K562 (cell line): ENCODE results near the gene TERB2. TPM values are rescaled to one million over a fixed set of nuclear protein-coding genes. Genes with fewer than 3 reads are reported as not detected.
A peak's percentile ranks its signal among the peaks of the same experiment; 100 is the strongest.

ENCODE experiments used
- ATAC-seq: fragments of 200-7000 bp; cut with Tn5 transposase; 3 replicates; pipeline ENCODE4 v1.9.1; 2020; ENCODE audit warnings: moderate library complexity
- BruUV-seq: library from RNA; stranded (reverse); fragments of 400-500 nt; replicated peaks from 2 replicates; lab custom pipeline; 2021; lab: Mats Ljungman, UMichigan
- CTCF ChIA-PET: fragments of 300-600 bp; formaldehyde crosslinking; extraction: SDS; loops from one replicate; lab custom pipeline; 2021; ENCODE audit warnings: low intra/inter-chr PET ratio; lab: Yijun Ruan, JAX
- POLR2A ChIA-PET: fragments of 300-600, 350-650 bp; sonication (Branson Sonifier 250); formaldehyde crosslinking; extraction: SDS; loops from one replicate; lab custom pipeline; 2021; ENCODE audit warnings: antibody characterized with exemption, inconsistent platforms; lab: Yijun Ruan, JAX
- DNase-seq, 4 experiments: peaks; one replicate each; pipeline versions ENCODE4 v3.0.0 to v3.0.0-alpha.2; 2011 to 2018; ENCODE audit warnings: low spot score in 3 of 4, mixed read lengths in 3 of 4; ENCODE audit errors: extremely low read depth in 1 of 4
- FAIRE-seq: peaks from 2 replicates; lab custom pipeline; 2011; peaks lifted over from hg19 to GRCh38; lab: Jason Lieb, UNC
- H2AFZ ChIP-seq: 2 replicates; pipeline ENCODE4 v1.6.0; 2011; ENCODE audit warnings: low read depth, low read length, control low read depth, inconsistent platforms
- H3K27ac ChIP-seq: fragments of 200-600 bp; 3 replicates; pipeline ENCODE4 v1.8.0; 2011; ENCODE audit warnings: low read depth, mild to moderate bottlenecking, control low read depth, inconsistent platforms, low read length, moderate library complexity, mixed read lengths; ENCODE audit errors: extremely low read depth
- H3K27me3 ChIP-seq, 2 experiments: fragments of 300-600 bp in 1 of 2; 2 replicates in 1 of 2; 3 replicates in 1 of 2; pipeline versions ENCODE4 v1.6.0 to v1.8.0; 2011; ENCODE audit warnings: inconsistent platforms in 2 of 2, low read length in 2 of 2, mild to moderate bottlenecking in 1 of 2, mixed read lengths in 1 of 2, moderate library complexity in 1 of 2; ENCODE audit not compliant: control insufficient read depth in 2 of 2, insufficient read depth in 2 of 2
- H3K36me3 ChIP-seq: fragments of 300-600 bp; 3 replicates; pipeline ENCODE4 v1.8.0; 2011; ENCODE audit warnings: mild to moderate bottlenecking, low read length, inconsistent platforms; ENCODE audit not compliant: control insufficient read depth, insufficient read depth
- H3K4me1 ChIP-seq, 2 experiments: fragments of 200-600 bp in 1 of 2; replicated peaks in 1 of 2; 2 replicates in 1 of 2; 3 replicates in 1 of 2; pipeline versions ENCODE4 v1.5.1 to v1.8.0; 2011; ENCODE audit warnings: inconsistent platforms in 2 of 2, low read length in 2 of 2, mild to moderate bottlenecking in 1 of 2, mixed read lengths in 1 of 2, moderate library complexity in 1 of 2; ENCODE audit not compliant: control insufficient read depth in 2 of 2, insufficient read depth in 2 of 2
- H3K4me2 ChIP-seq: 2 replicates; pipeline ENCODE4 v1.6.1; 2011; ENCODE audit warnings: low read length, control low read depth, inconsistent platforms, mixed read lengths; ENCODE audit not compliant: insufficient read depth
- H3K4me3 ChIP-seq: fragments of 200-600 bp; sonication (generic), shearing (Covaris generic); 2 replicates; pipeline ENCODE4 v1.5.1; 2016; ENCODE audit warnings: control low read depth, inconsistent platforms
- H3K79me2 ChIP-seq: fragments of 200-600 bp; 3 replicates; pipeline ENCODE4 v1.8.0; 2011; ENCODE audit warnings: low read length, inconsistent platforms; ENCODE audit not compliant: control insufficient read depth, insufficient read depth
- H3K9ac ChIP-seq, 2 experiments: 2 replicates each; pipeline versions ENCODE4 v1.6.0 to v1.6.1; 2011; ENCODE audit warnings: low read depth in 2 of 2, low read length in 2 of 2, control low read depth in 1 of 2, inconsistent platforms in 1 of 2, mild to moderate bottlenecking in 1 of 2, mixed read lengths in 1 of 2; ENCODE audit not compliant: insufficient read depth in 1 of 2
- H3K9me1 ChIP-seq: one replicate; pipeline ENCODE4 v1.6.0; 2011; ENCODE audit warnings: inconsistent platforms, mild to moderate bottlenecking, low read length, moderate library complexity; ENCODE audit not compliant: control insufficient read depth, insufficient read depth
- H3K9me3 ChIP-seq: replicated peaks from 2 replicates; pipeline ENCODE4 v1.5.1; 2011; ENCODE audit warnings: low read depth, low read length, inconsistent platforms; ENCODE audit not compliant: control insufficient read depth, insufficient read depth
- H4K20me1 ChIP-seq: replicated peaks from 2 replicates; pipeline ENCODE4 v1.6.1; 2011; ENCODE audit warnings: low read length, inconsistent platforms, mixed read lengths; ENCODE audit not compliant: control insufficient read depth, insufficient read depth
- ELF2 ChIP-seq: fragments of 250-450 bp; sonication (Bioruptor Pico); IDR thresholded peaks from 2 replicates; pipeline ENCODE4 v1.5.0; 2021; ENCODE audit warnings: mild to moderate bottlenecking
- HDGF ChIP-seq: fragments of 450-650 bp; IDR thresholded peaks from 2 replicates; pipeline ENCODE4 v1.6.1; 2016
- HMG20A ChIP-seq: fragments of 450-650 bp; formaldehyde crosslinking; conservative IDR thresholded peaks from 2 replicates; pipeline ENCODE4 v1.4.0; 2020; ENCODE audit warnings: mild to moderate bottlenecking, mixed read lengths
- NKRF ChIP-seq: fragments of 450-650 bp; IDR thresholded peaks from 2 replicates; pipeline ENCODE4 v1.6.1; 2016; ENCODE audit warnings: borderline replicate concordance
- PCBP2 ChIP-seq: fragments of 200-400 bp; formaldehyde crosslinking; IDR thresholded peaks from 2 replicates; pipeline ENCODE4 v1.6.1; 2018; ENCODE audit warnings: low read length, low read depth, mild to moderate bottlenecking, moderate library complexity; ENCODE audit not compliant: poor library complexity, severe bottlenecking
- POLR2AphosphoS5 ChIP-seq: IDR thresholded peaks from 2 replicates; pipeline ENCODE4 v1.6.1; 2011; ENCODE audit warnings: mild to moderate bottlenecking, low read depth, low read length, moderate library complexity; ENCODE audit not compliant: control insufficient read depth, insufficient read depth
- PTBP1 ChIP-seq: fragments of 200-400 bp; formaldehyde crosslinking; IDR thresholded peaks from 2 replicates; pipeline ENCODE4 v1.6.1; 2017; ENCODE audit warnings: low read depth, low read length
- SPI1 ChIP-seq: IDR thresholded peaks from 2 replicates; pipeline ENCODE4 v1.6.1; 2011; ENCODE audit warnings: low read depth, low read length, control low read depth, borderline replicate concordance
- ZNF316 ChIP-seq: fragments of 450-650 bp; IDR thresholded peaks from 2 replicates; pipeline ENCODE4 v1.6.1; 2016
- WGBS: fragments of 100-300 bp; shearing (Covaris generic); methylation state at CpG from one replicate; pipeline ENCODE4 v1.1.6; 2016; ENCODE audit warnings: low coverage, mixed read lengths; ENCODE audit not compliant: insufficient coverage; ENCODE audit errors: missing lambda C conversion rate; 5-methylcytosine and 5-hydroxymethylcytosine counted together
- in situ Hi-C: fragments of 300-500 bp; cut with MboI; formaldehyde crosslinking; loops from 4 replicates; pipeline ENCODE4 v1.15.0; 2018; ENCODE audit warnings: inconsistent platforms, mixed read lengths
- intact Hi-C: fragments of 100-400 bp; cut with micrococcal nuclease; formaldehyde crosslinking; loops from 2 replicates; pipeline ENCODE4 v1.14.2; 2022
- polyA plus RNA-seq, 8 experiments: library from polyadenylated mRNA; depleted of rRNA in 4 of 8; stranded (reverse) in 5 of 8; unstranded in 3 of 8; fragments of >200 nt; fragmentation: Nextera tagmentation in 2 of 8; fragmentation: Illumina TruSeq in 1 of 8; extraction: Ambion mirVana in 2 of 8; extraction: Trizol in 1 of 8; gene quantifications; 2 replicates each; pipeline versions ENCODE4 v1.2.1 to v1.2.3, GENCODE V29; 2011 to 2014; ENCODE audit warnings: inconsistent platforms in 1 of 8, missing spikeins in 1 of 8
- total RNA-seq, 7 experiments: library from RNA; depleted of rRNA in 6 of 7; stranded (reverse); fragments of >200 nt in 6 of 7; fragmentation: Illumina TruSeq in 2 of 7; extraction: Trizol in 2 of 7; gene quantifications; 2 replicates each; pipeline versions ENCODE4 v1.2.1 to v1.2.3, GENCODE V29; 2011 to 2021; ENCODE audit warnings: low replicate concordance in 1 of 7
- TF ChIP-seq, protein P1 (sequence below): fragments of 450-650 bp; formaldehyde crosslinking; conservative IDR thresholded peaks from 2 replicates; pipeline ENCODE4 v1.4.0; 2022; ENCODE audit warnings: mild to moderate bottlenecking, missing genetic modification characterization

Gene TERB2
- total and polyA plus RNA-seq, 9 of the 15 experiments (the other 6 are each of a cell fraction or from before 2014, with no cell fraction given), result not detected

DNA sequence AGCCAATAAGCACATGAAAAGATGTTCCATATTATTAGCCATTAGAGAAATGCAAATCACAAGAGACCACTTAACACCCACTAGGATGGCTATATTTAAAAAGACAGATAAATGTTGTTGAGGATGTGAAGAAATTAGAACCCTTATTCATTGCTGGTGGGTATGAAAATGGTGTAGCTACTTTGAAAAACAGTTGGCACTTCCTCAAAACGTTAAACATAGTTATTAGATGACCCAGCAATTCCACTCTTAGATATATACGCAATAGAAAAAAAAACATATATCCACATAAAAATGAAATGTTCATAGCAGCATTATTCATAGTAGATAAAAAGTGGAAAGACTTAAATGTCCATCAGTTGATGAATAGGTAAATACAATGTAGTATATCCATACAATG, 47.1 kb upstream of the TERB2 start:
- Histone ChIP-seq H3K9ac (no peak overlapping the region), H3K36me3 (no peaks in the 10 kb centered on the region), H3K79me2 (no peaks in the 10 kb centered on the region), H3K27me3 (no peaks in the 10 kb centered on the region), H2AFZ (no peak overlapping the region), H3K9me3 (no peaks in the 10 kb centered on the region; the same call in 1 of the 2 replicates), H3K4me3 (no peak overlapping the region), H3K4me1 (no peaks in the 10 kb centered on the region), H3K9me1 (no peaks in the 10 kb centered on the region), H3K27ac (no peak overlapping the region), H3K4me2 (no peak overlapping the region), H4K20me1 (no peaks in the 10 kb centered on the region)
- no TSS peak for BruUV-seq
- 20% methylated on average over 2 of the region's 2 CpGs for WGBS
- no peak for ATAC-seq
- DNase-seq, result no peak
- ChIA-PET CTCF (no interaction called here), POLR2A (no interaction called here)
- no peak for FAIRE-seq
- in situ Hi-C loops (no loop called here), intact Hi-C loops (no loop called here)
- TF ChIP-seq SPI1 (0 out of 2 replicates have a peak, but pooled peaks have one; percentile 10), ELF2 (no peak), HDGF (no peak), PCBP2 (no peak), NKRF (no peak), POLR2AphosphoS5 (no peak), PTBP1 (no peak), HMG20A (no peak), ZNF316 (0 out of 2 replicates have a peak, but pooled peaks have one; percentile 11)
- TF ChIP-seq, protein P1, sequence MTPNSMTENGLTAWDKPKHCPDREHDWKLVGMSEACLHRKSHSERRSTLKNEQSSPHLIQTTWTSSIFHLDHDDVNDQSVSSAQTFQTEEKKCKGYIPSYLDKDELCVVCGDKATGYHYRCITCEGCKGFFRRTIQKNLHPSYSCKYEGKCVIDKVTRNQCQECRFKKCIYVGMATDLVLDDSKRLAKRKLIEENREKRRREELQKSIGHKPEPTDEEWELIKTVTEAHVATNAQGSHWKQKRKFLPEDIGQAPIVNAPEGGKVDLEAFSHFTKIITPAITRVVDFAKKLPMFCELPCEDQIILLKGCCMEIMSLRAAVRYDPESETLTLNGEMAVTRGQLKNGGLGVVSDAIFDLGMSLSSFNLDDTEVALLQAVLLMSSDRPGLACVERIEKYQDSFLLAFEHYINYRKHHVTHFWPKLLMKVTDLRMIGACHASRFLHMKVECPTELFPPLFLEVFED, result no peak
